KMS-11 (cell line): ENCODE measurements around the gene USP34.

Experiments used
- H2AFZ ChIP-seq: fragments of 200-600 bp; sonication (generic); 2 replicates; pipeline ENCODE4 v1.6.1; 2016; ENCODE audit warnings: antibody characterized with exemption, mixed run types, low read depth
- H3K27ac ChIP-seq: fragments of 200-600 bp; sonication (generic); 2 replicates; pipeline ENCODE4 v1.6.1; 2016; ENCODE audit warnings: mild to moderate bottlenecking, mixed run types
- H3K27me3 ChIP-seq: fragments of 200-600 bp; sonication (generic); 2 replicates; pipeline ENCODE4 v1.6.1; 2017; ENCODE audit warnings: mild to moderate bottlenecking, low read depth, mixed run types, moderate library complexity; ENCODE audit not compliant: insufficient read depth
- H3K36me3 ChIP-seq: fragments of 200-600 bp; sonication (generic); 2 replicates; pipeline ENCODE4 v1.6.1; 2017; ENCODE audit warnings: mild to moderate bottlenecking, mixed run types; ENCODE audit not compliant: insufficient read depth
- H3K4me1 ChIP-seq: fragments of 200-600 bp; sonication (generic); 2 replicates; pipeline ENCODE4 v1.6.1; 2016; ENCODE audit warnings: mild to moderate bottlenecking, low read depth, mixed run types; ENCODE audit not compliant: poor library complexity, severe bottlenecking
- H3K4me2 ChIP-seq: fragments of 200-600 bp; sonication (generic); 2 replicates; pipeline ENCODE4 v1.7.0; 2016; ENCODE audit warnings: mild to moderate bottlenecking, mixed run types
- H3K4me3 ChIP-seq: fragments of 200-600 bp; sonication (generic); IDR thresholded peaks from 2 replicates; pipeline ENCODE4 v1.6.1; 2017; ENCODE audit warnings: low read depth, low read length, mixed read lengths; ENCODE audit not compliant: insufficient read depth
- H3K79me2 ChIP-seq: fragments of 200-600 bp; sonication (generic); 2 replicates; pipeline ENCODE4 v1.6.1; 2016; ENCODE audit warnings: low read depth, mixed run types; ENCODE audit not compliant: insufficient read depth
- H3K9ac ChIP-seq: fragments of 200-600 bp; sonication (generic); 2 replicates; pipeline ENCODE4 v1.6.1; 2016; ENCODE audit warnings: mild to moderate bottlenecking, mixed run types
- H4K20me1 ChIP-seq: fragments of 200-600 bp; sonication (generic); 2 replicates; pipeline ENCODE4 v1.6.1; 2016; ENCODE audit warnings: mild to moderate bottlenecking, mixed run types; ENCODE audit not compliant: insufficient read depth
- TF ChIP-seq, protein P1 (sequence below): fragments of 200-600 bp; sonication (generic); conservative IDR thresholded peaks from 2 replicates; pipeline ENCODE4 v1.6.1; 2017; ENCODE audit warnings: low read depth, mild to moderate bottlenecking, antibody characterized with exemption, low read length, moderate library complexity, mixed read lengths

USP34 gene

GRCh38 chr2:61353909-61354308 lies 117.0 kb downstream of the USP34 start:
- no peak overlapping the region for H2AFZ ChIP-seq
- H3K27me3 ChIP-seq = no peaks in the 10 kb centered on the region
- H3K79me2 ChIP-seq = peaks cover 11% of the 10 kb centered on the region; the same call in 1 of the 2 replicates
- no peaks in the 10 kb centered on the region for H3K36me3 ChIP-seq
- no peak overlapping the region for H3K4me3 ChIP-seq
- TF ChIP-seq, protein P1, sequence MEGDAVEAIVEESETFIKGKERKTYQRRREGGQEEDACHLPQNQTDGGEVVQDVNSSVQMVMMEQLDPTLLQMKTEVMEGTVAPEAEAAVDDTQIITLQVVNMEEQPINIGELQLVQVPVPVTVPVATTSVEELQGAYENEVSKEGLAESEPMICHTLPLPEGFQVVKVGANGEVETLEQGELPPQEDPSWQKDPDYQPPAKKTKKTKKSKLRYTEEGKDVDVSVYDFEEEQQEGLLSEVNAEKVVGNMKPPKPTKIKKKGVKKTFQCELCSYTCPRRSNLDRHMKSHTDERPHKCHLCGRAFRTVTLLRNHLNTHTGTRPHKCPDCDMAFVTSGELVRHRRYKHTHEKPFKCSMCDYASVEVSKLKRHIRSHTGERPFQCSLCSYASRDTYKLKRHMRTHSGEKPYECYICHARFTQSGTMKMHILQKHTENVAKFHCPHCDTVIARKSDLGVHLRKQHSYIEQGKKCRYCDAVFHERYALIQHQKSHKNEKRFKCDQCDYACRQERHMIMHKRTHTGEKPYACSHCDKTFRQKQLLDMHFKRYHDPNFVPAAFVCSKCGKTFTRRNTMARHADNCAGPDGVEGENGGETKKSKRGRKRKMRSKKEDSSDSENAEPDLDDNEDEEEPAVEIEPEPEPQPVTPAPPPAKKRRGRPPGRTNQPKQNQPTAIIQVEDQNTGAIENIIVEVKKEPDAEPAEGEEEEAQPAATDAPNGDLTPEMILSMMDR = no peak
- H3K4me2 ChIP-seq = no peak overlapping the region
- no peak overlapping the region for H3K27ac ChIP-seq
- H4K20me1 ChIP-seq = no peaks in the 10 kb centered on the region
- peaks cover 40% of the 10 kb centered on the region for H3K4me1 ChIP-seq
- no peak overlapping the region for H3K9ac ChIP-seq

DNA sequence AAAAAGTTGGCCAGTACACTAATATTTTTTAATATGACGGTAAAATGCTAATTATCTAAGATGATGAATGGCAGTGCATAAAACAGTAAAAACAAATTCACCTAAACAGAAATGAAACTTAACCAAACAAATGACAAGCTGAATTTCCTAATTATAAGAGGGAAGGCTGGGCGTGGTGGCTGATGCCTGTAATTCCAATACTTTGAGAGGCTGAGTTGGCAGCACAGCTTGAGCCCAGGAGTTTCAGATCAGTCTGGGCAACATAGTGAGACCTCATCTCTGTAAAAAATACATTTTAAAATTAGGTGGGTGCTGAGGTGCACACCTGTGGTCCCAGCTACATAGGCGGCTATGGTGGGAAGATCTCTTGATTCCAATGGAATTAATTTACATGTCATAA lies 120.1 kb downstream of the USP34 start:
- Histone ChIP-seq H3K9ac (no peak overlapping the region), H3K4me3 (no peak overlapping the region), H4K20me1 (no peaks in the 10 kb centered on the region), H3K79me2 (peaks cover 3% of the 10 kb centered on the region), H3K27me3 (no peaks in the 10 kb centered on the region), H3K36me3 (no peaks in the 10 kb centered on the region; the same call in 1 of the 2 replicates), H2AFZ (no peak overlapping the region), H3K4me1 (peaks cover 11% of the 10 kb centered on the region), H3K27ac (no peak overlapping the region), H3K4me2 (no peak overlapping the region)
- TF ChIP-seq, protein P1 = no peak

- Histone ChIP-seq H3K36me3 (peaks cover 14% of the 10 kb centered on the region; the same call in 1 of the 2 replicates), H3K79me2 (no peaks in the 10 kb centered on the region; the same call in 1 of the 2 replicates), H3K9ac (no peak overlapping the region)
Measured at GRCh38 chr2:61343141-61343540, 127.7 kb downstream of the USP34 start.

DNA sequence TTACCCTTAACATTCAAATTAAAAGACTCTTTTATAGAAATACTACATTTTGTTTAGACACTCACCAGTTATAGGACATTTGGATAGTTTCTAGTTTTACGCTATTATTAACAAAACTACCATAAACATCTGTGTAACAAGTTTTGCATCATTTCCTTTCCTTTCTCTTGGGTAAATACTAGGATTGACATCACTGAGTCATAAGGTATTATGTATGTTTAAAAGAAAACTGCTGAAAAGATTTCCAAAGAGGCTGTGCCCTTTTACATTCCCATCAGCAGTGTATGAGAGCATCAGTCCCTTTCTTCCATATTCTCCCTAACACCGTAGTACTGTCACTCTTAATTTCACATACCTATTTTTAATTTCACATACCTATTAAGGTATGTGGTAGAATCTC lies 130.6 kb downstream of the USP34 start:
- Histone ChIP-seq H3K4me3 (no peak overlapping the region), H3K36me3 (peaks cover 15% of the 10 kb centered on the region; the same call in 1 of the 2 replicates), H2AFZ (no peak overlapping the region), H3K4me1 (no peaks in the 10 kb centered on the region), H3K27ac (no peak overlapping the region), H4K20me1 (no peaks in the 10 kb centered on the region), H3K9ac (no peak overlapping the region), H3K4me2 (no peak overlapping the region), H3K27me3 (no peaks in the 10 kb centered on the region), H3K79me2 (no peaks in the 10 kb centered on the region)
- TF ChIP-seq, protein P1 = no peak

More at GRCh38 chr2:61343141-61343540, 127.7 kb downstream of the USP34 start:
- Histone ChIP-seq H3K4me3 (no peak overlapping the region), H3K4me2 (no peak overlapping the region), H2AFZ (no peak overlapping the region), H3K4me1 (no peaks in the 10 kb centered on the region), H4K20me1 (no peaks in the 10 kb centered on the region), H3K27ac (no peak overlapping the region), H3K27me3 (no peaks in the 10 kb centered on the region)
- TF ChIP-seq, protein P1 = no peak
